ENCODE results near the gene CNPY3. TPM values are rescaled to one million over a fixed set of nuclear protein-coding genes. Genes with fewer than 3 reads are reported as not detected.

The CNPY3 gene
- total and polyA plus RNA-seq, 4 donors = 28.3 to 50.1 (median 32.5) TPM

DNA sequence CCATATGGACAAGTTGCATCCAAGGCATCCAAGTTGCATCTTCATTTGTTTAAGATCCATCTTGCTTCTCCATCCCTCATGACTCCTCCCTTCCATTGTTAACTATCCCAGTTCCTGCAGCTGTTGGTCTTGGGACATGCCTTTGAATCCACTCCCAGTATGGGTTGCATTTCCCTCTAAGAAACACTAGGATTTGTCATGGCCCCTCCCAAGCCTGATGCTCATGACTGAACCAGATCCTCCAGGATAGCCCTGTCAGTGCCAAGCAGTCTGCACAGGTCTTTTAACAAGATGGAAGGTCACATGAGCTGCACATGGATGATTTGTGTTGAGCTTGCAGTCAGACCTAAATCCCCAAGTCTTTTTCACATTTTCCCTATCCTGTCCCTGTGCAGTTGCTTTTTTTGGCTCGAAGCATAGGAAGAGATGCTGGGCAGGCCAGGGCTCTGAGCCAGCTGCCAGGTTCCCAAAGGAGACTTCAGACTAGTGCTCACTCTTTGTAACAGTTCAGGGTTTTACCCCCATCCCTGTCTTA, 59.3 kb downstream of the CNPY3 start:
- DNase-seq (no peak), ATAC-seq (ENCODE audit: low FRiP score) (no peak)
- no peaks in the 10 kb centered on the region for H3K4me1 ChIP-seq (ENCODE audit: control insufficient read depth in 1 of 2, insufficient read depth in 2 of 2, low read length in 2 of 2)
- peaks cover 0 to 2% of the 10 kb centered on the region in 2 donors for H3K36me3 ChIP-seq (ENCODE audit: control insufficient read depth in 1 of 2, insufficient read depth in 2 of 2, low read length in 1 of 2)
- 0 to 7% methylated on average over 1 of the region's 1 CpG for WGBS, 2 donors
- no peaks in the 10 kb centered on the region for H3K27me3 ChIP-seq (ENCODE audit: control insufficient read depth in 1 of 2, insufficient read depth in 2 of 2, low read length in 1 of 2)
- no peak overlapping the region for H3K27ac ChIP-seq (ENCODE audit: low read depth in 1 of 2, low read length in 2 of 2)
- intact Hi-C loops (cut with DNase I) = no loop called here
- H3K9me3 ChIP-seq (ENCODE audit: control insufficient read depth, low read length) = no peaks in the 10 kb centered on the region
- H3K4me3 ChIP-seq (ENCODE audit: low read length in 2 of 2) = no peak overlapping the region

Other genes with a start within 250 kb of the CNPY3 start
- 1 to 10 TPM; 1.4 to 2.8 TPM for gene PRPH2, start 206.9 kb upstream of the CNPY3 start, total RNA-seq
- under 1 TPM in 1 of 2 donors, not detected in 1; 0.72 TPM for gene PRPH2, start 206.9 kb upstream of the CNPY3 start, polyA plus RNA-seq
- gene TBCC, start 183.4 kb upstream of the CNPY3 start, total RNA-seq = 10 to 100 TPM; 16.1 to 16.8 TPM
- gene TBCC, start 183.4 kb upstream of the CNPY3 start, polyA plus RNA-seq = 10 to 100 TPM; 14.4 to 33.1 TPM
- 10 to 100 TPM; 17.2 to 21.1 TPM for gene BICRAL, start 147.4 kb upstream of the CNPY3 start, total RNA-seq
- gene BICRAL, start 147.4 kb upstream of the CNPY3 start, polyA plus RNA-seq = 1 to 10 TPM; 4.8 to 5.8 TPM
- 10 to 100 TPM; 57.8 to 59.0 TPM for gene RPL7L1, start 49.9 kb upstream of the CNPY3 start, total RNA-seq
- 10 to 100 TPM; 41.9 to 54.5 TPM for gene RPL7L1, start 49.9 kb upstream of the CNPY3 start, polyA plus RNA-seq
- gene PTCRA, start 13.4 kb upstream of the CNPY3 start, total RNA-seq = not detected
- gene PTCRA, start 13.4 kb upstream of the CNPY3 start, polyA plus RNA-seq = not detected
- gene GNMT, start 31.3 kb downstream of the CNPY3 start, total RNA-seq = 1 to 10 TPM in 1 of 2 donors, under 1 TPM in 1; 0.88 to 1.2 TPM
- 1 to 10 TPM in 1 of 2 donors, not detected in 1; 1.2 TPM for gene GNMT, start 31.3 kb downstream of the CNPY3 start, polyA plus RNA-seq
- 10 to 100 TPM; 11.7 to 16.1 TPM for gene PEX6, start 49.7 kb downstream of the CNPY3 start, total RNA-seq
- 10 to 100 TPM; 13.8 to 22.0 TPM for gene PEX6, start 49.7 kb downstream of the CNPY3 start, polyA plus RNA-seq
- gene PPP2R5D, start 55.1 kb downstream of the CNPY3 start, total RNA-seq = 10 to 100 TPM; 22.9 to 31.7 TPM
- 10 to 100 TPM; 20.3 to 31.5 TPM for gene PPP2R5D, start 55.1 kb downstream of the CNPY3 start, polyA plus RNA-seq
- gene MEA1, start 84.5 kb downstream of the CNPY3 start, total RNA-seq = 10 to 100 TPM; 44.5 to 44.6 TPM
- 100 to 1,000 TPM in 1 of 2 donors, 10 to 100 TPM in 1; 93.5 to 110 TPM for gene MEA1, start 84.5 kb downstream of the CNPY3 start, polyA plus RNA-seq
- gene KLHDC3, start 84.8 kb downstream of the CNPY3 start, total RNA-seq = 10 to 100 TPM; 55.7 to 61.7 TPM
- gene KLHDC3, start 84.8 kb downstream of the CNPY3 start, polyA plus RNA-seq = 10 to 100 TPM; 74.6 to 95.9 TPM
- 10 to 100 TPM; 36.7 to 41.1 TPM for gene RRP36, start 92.1 kb downstream of the CNPY3 start, total RNA-seq
- 10 to 100 TPM; 29.6 to 40.5 TPM for gene RRP36, start 92.1 kb downstream of the CNPY3 start, polyA plus RNA-seq
- 10 to 100 TPM; 11.0 to 17.5 TPM for gene CUL7, start 124.4 kb downstream of the CNPY3 start, total RNA-seq
- 10 to 100 TPM in 1 of 2 donors, 1 to 10 TPM in 1; 3.3 to 14.9 TPM for gene CUL7, start 124.4 kb downstream of the CNPY3 start, polyA plus RNA-seq
- 10 to 100 TPM; 30.4 to 33.6 TPM for gene MRPL2, start 130.0 kb downstream of the CNPY3 start, total RNA-seq
- gene MRPL2, start 130.0 kb downstream of the CNPY3 start, polyA plus RNA-seq = 10 to 100 TPM; 29.3 to 55.2 TPM
- 10 to 100 TPM; 20.1 to 35.0 TPM for gene KLC4, start 130.2 kb downstream of the CNPY3 start, total RNA-seq
- 10 to 100 TPM; 34.6 to 54.9 TPM for gene KLC4, start 130.2 kb downstream of the CNPY3 start, polyA plus RNA-seq
- 1 to 10 TPM; 3.6 to 9.6 TPM for gene PTK7, start 146.8 kb downstream of the CNPY3 start, total RNA-seq
- 1 to 10 TPM in 1 of 2 donors, under 1 TPM in 1; 0.13 to 6.4 TPM for gene PTK7, start 146.8 kb downstream of the CNPY3 start, polyA plus RNA-seq
- gene SRF, start 241.8 kb downstream of the CNPY3 start, total RNA-seq = 100 to 1,000 TPM in 1 of 2 donors, 10 to 100 TPM in 1; 47.5 to 106 TPM
- 10 to 100 TPM; 23.8 to 41.4 TPM for gene SRF, start 241.8 kb downstream of the CNPY3 start, polyA plus RNA-seq